ENCODE results near the gene THSD7B. TPM values are rescaled to one million over a fixed set of nuclear protein-coding genes. Genes with fewer than 3 reads are reported as not detected.
"Not testable (repeated sequence)": the region's sequence is repeated elsewhere in the genome, so short reads cannot be mapped to it uniquely, and the experiment has no call there.

Gene THSD7B
- total and polyA plus RNA-seq, 2 experiments from 2014 or later, result 0.86 to 3.8 TPM

- Histone ChIP-seq H3K27me3 (ENCODE audit: insufficient read depth) (no peaks in the 10 kb centered on the region), H3K9me2 (ENCODE audit: insufficient read depth) (0 out of 2 replicates have a peak, but pooled peaks cover 5% of the 10 kb centered on the region), H3K4me1 (ENCODE audit: insufficient read depth) (no peaks in the 10 kb centered on the region), H2AFZ (no peak overlapping the region), H4K20me1 (replicated peaks; ENCODE audit: insufficient read depth) (no peaks in the 10 kb centered on the region), H3K4me3 (no peak overlapping the region), H3K79me2 (replicated peaks; ENCODE audit: insufficient read depth) (no peaks in the 10 kb centered on the region), H3K4me2 (no peak overlapping the region), H3K27ac (ENCODE audit: low read depth) (no peak overlapping the region), H3K36me3 (ENCODE audit: insufficient read depth) (no peaks in the 10 kb centered on the region), H3F3A (replicated peaks; ENCODE audit: low read depth) (no peaks in the 10 kb centered on the region)
- DNase-seq (ENCODE audit: low spot score) (no peak), ATAC-seq (no peak)
- H3K27ac Mint-ChIP-seq, result no peak overlapping the region
- H3K4me1 Mint-ChIP-seq, result no peaks in the 10 kb centered on the region
- H3K4me3 Mint-ChIP-seq, result no peak overlapping the region
- TF ChIP-seq ZNF114 (CRISPR knock-in tag; IDR thresholded peaks at IDR 0.05), result no peak
- no peak for TF ChIP-seq ZNF331 (CRISPR knock-in tag; IDR thresholded peaks at IDR 0.05; ENCODE audit: low read depth)
- peaks cover 2% of the 10 kb centered on the region for H3K27me3 Mint-ChIP-seq (ENCODE audit: insufficient read depth, low read depth, poor library complexity)
- no peaks in the 10 kb centered on the region for H3K36me3 Mint-ChIP-seq (ENCODE audit: low read depth)
- peaks cover 3% of the 10 kb centered on the region for H3K9me3 Mint-ChIP-seq
Observed at GRCh38 chr2:136980303-136980702, 215.0 kb downstream of the THSD7B start.

DNA sequence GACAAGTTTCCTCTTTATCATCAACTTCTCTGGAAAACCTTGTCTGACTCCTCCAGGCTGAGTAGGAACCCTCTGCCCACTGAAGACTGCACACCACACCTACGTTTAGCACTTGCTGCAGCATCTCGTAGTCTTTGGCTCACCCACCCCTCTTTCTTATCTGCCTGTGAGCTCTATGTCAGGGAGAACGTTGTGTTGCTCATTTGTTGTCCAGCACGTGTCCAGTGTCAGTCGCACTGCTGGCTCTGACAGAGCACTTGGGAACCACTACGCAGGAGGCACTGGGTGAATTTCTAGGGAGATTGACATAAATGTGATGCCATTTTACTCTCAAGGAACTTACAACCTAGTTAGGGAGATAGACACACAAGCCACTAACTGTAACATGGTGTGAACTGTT, 216.3 kb downstream of the THSD7B start:
- not testable (repeated sequence) for H4K20me1 ChIP-seq (replicated peaks; ENCODE audit: insufficient read depth); DNase-seq (ENCODE audit: low spot score); H3K9me2 ChIP-seq (ENCODE audit: insufficient read depth); H3K9me3 Mint-ChIP-seq; H3K79me2 ChIP-seq (replicated peaks; ENCODE audit: insufficient read depth); H3K36me3 ChIP-seq (ENCODE audit: insufficient read depth); H2AFZ ChIP-seq; H3K4me3 ChIP-seq; H3K36me3 Mint-ChIP-seq (ENCODE audit: low read depth); H3K27ac ChIP-seq (ENCODE audit: low read depth); H3K27me3 ChIP-seq (ENCODE audit: insufficient read depth); H3K4me1 ChIP-seq (ENCODE audit: insufficient read depth); H3K4me2 ChIP-seq; H3K4me1 Mint-ChIP-seq; ATAC-seq; H3K4me3 Mint-ChIP-seq; H3K27ac Mint-ChIP-seq; H3F3A ChIP-seq (replicated peaks; ENCODE audit: low read depth); H3K27me3 Mint-ChIP-seq (ENCODE audit: insufficient read depth, low read depth, poor library complexity)

- no peaks in the 10 kb centered on the region for H3K79me2 ChIP-seq (replicated peaks; ENCODE audit: insufficient read depth)
- Mint-ChIP-seq H3K27ac (no peak overlapping the region), H3K27me3 (ENCODE audit: insufficient read depth, low read depth, poor library complexity) (no peaks in the 10 kb centered on the region), H3K36me3 (ENCODE audit: low read depth) (no peaks in the 10 kb centered on the region), H3K9me3 (no peaks in the 10 kb centered on the region; the same call in 1 of the 3 replicates), H3K4me1 (no peaks in the 10 kb centered on the region), H3K4me3 (no peak overlapping the region)
- H3K4me3 ChIP-seq, result no peak overlapping the region
- H2AFZ ChIP-seq, result no peak overlapping the region
- ATAC-seq, result no peak
- H3F3A ChIP-seq (replicated peaks; ENCODE audit: low read depth), result no peaks in the 10 kb centered on the region
- no peaks in the 10 kb centered on the region for H3K36me3 ChIP-seq (ENCODE audit: insufficient read depth)
- H3K27me3 ChIP-seq (ENCODE audit: insufficient read depth), result no peaks in the 10 kb centered on the region
- no peak overlapping the region for H3K4me2 ChIP-seq
- H3K27ac ChIP-seq (ENCODE audit: low read depth), result no peak overlapping the region
- H3K4me1 ChIP-seq (ENCODE audit: insufficient read depth), result no peaks in the 10 kb centered on the region
- H3K9me2 ChIP-seq (ENCODE audit: insufficient read depth), result 0 out of 2 replicates have a peak, but pooled peaks cover 5% of the 10 kb centered on the region
- no peak for DNase-seq (ENCODE audit: low spot score)
- H4K20me1 ChIP-seq (replicated peaks; ENCODE audit: insufficient read depth), result no peaks in the 10 kb centered on the region
- TF ChIP-seq NANOG (IDR thresholded peaks at IDR 0.05; ENCODE audit: borderline replicate concordance) (no peak), STAT1 (IDR thresholded peaks at IDR 0.05; ENCODE audit: unreplicated experiment) (no peak), EZH2 (IDR thresholded peaks at IDR 0.05; ENCODE audit: low read depth, unreplicated experiment) (no peak), ZNF114 (CRISPR knock-in tag; IDR thresholded peaks at IDR 0.05) (no peak), JUNB (IDR thresholded peaks at IDR 0.05; ENCODE audit: unreplicated experiment) (no peak)
- TF ChIP-seq, protein P1, sequence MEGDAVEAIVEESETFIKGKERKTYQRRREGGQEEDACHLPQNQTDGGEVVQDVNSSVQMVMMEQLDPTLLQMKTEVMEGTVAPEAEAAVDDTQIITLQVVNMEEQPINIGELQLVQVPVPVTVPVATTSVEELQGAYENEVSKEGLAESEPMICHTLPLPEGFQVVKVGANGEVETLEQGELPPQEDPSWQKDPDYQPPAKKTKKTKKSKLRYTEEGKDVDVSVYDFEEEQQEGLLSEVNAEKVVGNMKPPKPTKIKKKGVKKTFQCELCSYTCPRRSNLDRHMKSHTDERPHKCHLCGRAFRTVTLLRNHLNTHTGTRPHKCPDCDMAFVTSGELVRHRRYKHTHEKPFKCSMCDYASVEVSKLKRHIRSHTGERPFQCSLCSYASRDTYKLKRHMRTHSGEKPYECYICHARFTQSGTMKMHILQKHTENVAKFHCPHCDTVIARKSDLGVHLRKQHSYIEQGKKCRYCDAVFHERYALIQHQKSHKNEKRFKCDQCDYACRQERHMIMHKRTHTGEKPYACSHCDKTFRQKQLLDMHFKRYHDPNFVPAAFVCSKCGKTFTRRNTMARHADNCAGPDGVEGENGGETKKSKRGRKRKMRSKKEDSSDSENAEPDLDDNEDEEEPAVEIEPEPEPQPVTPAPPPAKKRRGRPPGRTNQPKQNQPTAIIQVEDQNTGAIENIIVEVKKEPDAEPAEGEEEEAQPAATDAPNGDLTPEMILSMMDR (conservative IDR thresholded peaks at IDR 0.05; ENCODE audit: low read depth in 2 of 2), result no peak
- TF ChIP-seq, protein P2, sequence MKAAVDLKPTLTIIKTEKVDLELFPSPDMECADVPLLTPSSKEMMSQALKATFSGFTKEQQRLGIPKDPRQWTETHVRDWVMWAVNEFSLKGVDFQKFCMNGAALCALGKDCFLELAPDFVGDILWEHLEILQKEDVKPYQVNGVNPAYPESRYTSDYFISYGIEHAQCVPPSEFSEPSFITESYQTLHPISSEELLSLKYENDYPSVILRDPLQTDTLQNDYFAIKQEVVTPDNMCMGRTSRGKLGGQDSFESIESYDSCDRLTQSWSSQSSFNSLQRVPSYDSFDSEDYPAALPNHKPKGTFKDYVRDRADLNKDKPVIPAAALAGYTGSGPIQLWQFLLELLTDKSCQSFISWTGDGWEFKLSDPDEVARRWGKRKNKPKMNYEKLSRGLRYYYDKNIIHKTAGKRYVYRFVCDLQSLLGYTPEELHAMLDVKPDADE (IDR thresholded peaks at IDR 0.05), result no peak
- TF ChIP-seq, protein P3, sequence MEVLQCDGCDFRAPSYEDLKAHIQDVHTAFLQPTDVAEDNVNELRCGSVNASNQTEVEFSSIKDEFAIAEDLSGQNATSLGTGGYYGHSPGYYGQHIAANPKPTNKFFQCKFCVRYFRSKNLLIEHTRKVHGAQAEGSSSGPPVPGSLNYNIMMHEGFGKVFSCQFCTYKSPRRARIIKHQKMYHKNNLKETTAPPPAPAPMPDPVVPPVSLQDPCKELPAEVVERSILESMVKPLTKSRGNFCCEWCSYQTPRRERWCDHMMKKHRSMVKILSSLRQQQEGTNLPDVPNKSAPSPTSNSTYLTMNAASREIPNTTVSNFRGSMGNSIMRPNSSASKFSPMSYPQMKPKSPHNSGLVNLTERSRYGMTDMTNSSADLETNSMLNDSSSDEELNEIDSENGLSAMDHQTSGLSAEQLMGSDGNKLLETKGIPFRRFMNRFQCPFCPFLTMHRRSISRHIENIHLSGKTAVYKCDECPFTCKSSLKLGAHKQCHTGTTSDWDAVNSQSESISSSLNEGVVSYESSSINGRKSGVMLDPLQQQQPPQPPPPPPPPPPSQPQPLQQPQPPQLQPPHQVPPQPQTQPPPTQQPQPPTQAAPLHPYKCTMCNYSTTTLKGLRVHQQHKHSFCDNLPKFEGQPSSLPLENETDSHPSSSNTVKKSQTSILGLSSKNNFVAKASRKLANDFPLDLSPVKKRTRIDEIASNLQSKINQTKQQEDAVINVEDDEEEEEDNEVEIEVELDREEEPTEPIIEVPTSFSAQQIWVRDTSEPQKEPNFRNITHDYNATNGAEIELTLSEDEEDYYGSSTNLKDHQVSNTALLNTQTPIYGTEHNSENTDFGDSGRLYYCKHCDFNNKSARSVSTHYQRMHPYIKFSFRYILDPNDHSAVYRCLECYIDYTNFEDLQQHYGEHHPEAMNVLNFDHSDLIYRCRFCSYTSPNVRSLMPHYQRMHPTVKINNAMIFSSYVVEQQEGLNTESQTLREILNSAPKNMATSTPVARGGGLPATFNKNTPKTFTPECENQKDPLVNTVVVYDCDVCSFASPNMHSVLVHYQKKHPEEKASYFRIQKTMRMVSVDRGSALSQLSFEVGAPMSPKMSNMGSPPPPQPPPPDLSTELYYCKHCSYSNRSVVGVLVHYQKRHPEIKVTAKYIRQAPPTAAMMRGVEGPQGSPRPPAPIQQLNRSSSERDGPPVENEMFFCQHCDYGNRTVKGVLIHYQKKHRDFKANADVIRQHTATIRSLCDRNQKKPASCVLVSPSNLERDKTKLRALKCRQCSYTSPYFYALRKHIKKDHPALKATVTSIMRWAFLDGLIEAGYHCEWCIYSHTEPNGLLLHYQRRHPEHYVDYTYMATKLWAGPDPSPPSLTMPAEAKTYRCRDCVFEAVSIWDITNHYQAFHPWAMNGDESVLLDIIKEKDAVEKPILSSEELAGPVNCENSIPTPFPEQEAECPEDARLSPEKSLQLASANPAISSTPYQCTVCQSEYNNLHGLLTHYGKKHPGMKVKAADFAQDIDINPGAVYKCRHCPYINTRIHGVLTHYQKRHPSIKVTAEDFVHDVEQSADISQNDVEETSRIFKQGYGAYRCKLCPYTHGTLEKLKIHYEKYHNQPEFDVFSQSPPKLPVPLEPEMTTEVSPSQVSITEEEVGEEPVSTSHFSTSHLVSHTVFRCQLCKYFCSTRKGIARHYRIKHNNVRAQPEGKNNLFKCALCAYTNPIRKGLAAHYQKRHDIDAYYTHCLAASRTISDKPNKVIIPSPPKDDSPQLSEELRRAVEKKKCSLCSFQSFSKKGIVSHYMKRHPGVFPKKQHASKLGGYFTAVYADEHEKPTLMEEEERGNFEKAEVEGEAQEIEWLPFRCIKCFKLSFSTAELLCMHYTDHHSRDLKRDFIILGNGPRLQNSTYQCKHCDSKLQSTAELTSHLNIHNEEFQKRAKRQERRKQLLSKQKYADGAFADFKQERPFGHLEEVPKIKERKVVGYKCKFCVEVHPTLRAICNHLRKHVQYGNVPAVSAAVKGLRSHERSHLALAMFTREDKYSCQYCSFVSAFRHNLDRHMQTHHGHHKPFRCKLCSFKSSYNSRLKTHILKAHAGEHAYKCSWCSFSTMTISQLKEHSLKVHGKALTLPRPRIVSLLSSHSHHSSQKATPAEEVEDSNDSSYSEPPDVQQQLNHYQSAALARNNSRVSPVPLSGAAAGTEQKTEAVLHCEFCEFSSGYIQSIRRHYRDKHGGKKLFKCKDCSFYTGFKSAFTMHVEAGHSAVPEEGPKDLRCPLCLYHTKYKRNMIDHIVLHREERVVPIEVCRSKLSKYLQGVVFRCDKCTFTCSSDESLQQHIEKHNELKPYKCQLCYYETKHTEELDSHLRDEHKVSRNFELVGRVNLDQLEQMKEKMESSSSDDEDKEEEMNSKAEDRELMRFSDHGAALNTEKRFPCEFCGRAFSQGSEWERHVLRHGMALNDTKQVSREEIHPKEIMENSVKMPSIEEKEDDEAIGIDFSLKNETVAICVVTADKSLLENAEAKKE (CRISPR knock-in tag; IDR thresholded peaks at IDR 0.05), result no peak
Observed at GRCh38 chr2:136985044-136985443, 219.7 kb downstream of the THSD7B start.
